Stimulated activated CD8-positive, alpha-beta memory T cell treated with anti-CD3 and anti-CD28 coated beads, Interleukin-4, amount 100 ng/mL, for 1 hour (primary cell): Measurements from ENCODE around the gene IFITM2.
"Not testable (repeated sequence)": the region's sequence is repeated elsewhere in the genome, so short reads cannot be mapped to it uniquely, and the experiment has no call there.

ENCODE experiments used
- DNase-seq, 2 donors: peaks; one replicate each; pipeline ENCODE4 v3.0.0-alpha.2; 2020; ENCODE audit warnings: low read depth in 2 of 2, low spot score in 1 of 2

The IFITM2 gene

DNA sequence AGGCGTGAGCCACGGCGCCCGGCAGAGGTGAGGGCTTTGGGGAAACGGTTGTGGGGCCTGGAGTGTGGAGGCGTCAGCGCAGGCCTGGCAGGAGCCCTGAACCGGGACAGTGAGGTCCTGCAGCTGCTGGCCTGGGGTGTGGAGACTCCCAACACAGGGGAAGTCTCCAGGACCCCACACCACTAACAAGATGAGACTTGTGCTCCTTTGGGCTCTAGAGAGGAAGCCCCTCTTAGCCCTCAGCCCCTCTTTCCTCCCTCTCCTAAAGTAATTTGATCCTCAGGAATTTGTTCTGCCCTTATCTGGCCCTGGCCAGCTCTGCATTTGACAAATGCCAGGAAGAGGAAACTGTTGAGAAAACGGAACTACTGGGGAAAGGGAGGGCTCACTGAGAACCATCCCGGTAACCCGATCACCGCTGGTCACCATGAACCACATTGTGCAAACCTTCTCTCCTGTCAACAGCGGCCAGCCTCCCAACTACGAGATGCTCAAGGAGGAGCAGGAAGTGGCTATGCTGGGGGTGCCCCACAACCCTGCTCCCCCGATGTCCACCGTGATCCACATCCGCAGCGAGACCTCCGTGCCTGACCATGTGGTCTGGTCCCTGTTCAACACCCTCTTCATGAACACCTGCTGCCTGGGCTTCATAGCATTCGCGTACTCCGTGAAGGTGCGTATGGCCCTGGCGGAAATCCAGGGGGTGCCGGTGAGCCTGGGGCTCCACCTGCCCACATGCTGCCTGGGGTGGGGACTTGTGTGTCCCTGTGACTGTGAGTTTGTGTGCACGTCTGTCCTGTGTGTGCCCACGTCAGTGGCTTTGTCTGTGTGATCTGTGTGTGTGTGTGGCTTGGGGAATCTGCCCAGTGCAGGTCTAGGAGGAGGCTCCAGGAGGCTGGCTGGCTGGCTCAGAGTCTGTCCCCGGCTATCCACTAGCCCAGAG lies at the start of gene IFITM2:
Gene IFITM2 (plus strand): TSS at position 51 of the 943 bp plus-strand sequence. CDS start 377 bp downstream, at position 428.
- DNase-seq: not testable (repeated sequence)

DNA sequence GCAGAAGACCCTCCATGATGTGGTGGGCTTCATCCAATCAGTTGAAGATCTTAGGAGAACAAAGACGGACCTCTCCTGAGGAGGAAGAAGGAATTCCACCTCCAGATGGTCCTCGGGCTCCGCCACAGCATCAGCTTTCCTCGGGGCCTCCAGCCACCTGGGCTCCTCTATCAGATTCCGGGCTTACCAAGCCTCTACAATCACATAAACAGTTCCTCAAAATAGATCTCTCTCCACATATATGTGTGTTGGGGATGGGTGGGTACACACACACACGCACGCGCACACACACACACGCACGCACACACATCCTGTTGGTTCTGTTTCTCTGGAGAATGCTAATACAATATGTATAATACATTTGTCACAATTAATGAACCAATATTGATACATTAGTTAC lies 48.2 kb upstream of the IFITM2 start:
- DNase-seq: no peak

DNA sequence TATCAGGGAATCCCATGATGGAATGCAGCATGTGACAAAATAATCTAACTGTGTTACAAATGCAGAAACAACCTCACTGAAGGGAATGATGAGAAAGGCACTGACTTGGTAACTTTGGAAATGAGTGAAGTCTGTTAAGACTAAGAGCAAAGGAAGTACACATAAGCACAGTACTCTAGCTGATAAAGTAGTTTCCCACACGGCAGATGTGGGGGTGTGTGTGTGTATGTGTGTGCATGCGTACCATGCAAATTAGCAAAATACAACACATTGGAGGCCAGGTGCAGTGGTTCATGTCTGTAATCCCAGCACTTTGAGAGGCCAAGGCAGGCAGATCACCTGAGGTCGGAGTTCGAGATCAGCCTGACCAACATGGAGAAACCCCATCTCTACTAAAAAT lies 46.0 kb upstream of the IFITM2 start:
- DNase-seq: no peak

DNA sequence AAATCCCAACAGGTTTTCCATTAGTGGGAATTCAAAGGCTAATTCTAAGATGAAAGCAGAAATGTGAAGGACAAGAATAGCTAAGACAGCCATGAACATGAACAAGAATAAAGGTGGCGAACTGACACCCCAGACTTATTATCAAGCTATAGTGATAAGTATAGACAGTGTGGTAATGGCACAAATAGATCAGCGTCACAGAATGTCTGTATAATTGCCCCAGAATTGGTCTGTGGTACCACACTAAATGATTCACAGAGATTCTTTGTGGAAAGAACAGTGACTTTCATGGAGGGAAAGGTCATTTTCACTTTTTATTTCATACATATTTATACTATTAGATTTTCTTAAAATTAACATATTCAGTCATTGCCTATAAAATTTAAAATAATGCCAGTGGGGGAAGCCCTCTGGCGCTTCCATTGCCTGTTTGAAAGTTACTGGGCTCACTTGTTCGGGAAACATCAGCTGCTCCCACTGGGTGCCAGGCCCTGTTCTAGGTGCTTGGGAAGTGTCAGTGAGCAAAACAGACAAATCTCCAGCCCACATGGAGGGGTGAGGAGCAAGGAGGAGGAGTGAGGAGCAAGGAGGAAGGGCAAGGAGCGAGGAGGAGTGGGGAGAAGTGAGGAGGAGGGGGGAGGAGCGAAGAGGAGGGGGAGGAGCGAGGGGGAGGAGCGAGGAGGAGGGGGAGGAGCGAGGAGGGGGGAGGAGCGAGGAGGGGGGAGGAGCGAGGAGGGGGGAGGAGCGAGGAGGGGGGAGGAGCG lies 40.8 kb upstream of the IFITM2 start:
- DNase-seq: no peak

DNA sequence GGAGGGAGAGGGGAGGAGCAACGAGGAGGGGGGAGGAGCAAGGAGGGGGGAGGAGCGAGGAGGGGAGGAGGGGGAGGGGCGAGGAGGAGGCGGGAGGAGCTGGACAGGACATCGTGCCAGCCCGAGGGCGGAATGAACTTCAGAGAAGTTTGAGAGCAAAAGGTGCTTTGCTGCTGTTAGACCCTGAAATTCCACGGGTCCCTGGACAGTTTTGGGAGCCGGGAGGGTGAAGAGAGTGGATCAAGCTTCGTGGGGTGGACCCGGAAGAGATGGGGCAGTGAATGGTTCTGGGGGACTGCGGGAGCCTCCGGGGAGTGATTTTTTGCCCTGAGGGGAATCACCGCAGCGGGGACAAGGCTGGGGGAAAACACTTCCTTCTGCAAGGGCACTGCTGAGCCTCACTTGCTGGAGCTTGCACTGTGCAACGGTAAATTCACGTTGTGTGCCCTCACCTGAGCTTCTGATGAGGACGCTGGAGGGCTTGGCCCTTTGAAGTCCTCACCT lies 40.1 kb upstream of the IFITM2 start:
- no peak for DNase-seq

DNA sequence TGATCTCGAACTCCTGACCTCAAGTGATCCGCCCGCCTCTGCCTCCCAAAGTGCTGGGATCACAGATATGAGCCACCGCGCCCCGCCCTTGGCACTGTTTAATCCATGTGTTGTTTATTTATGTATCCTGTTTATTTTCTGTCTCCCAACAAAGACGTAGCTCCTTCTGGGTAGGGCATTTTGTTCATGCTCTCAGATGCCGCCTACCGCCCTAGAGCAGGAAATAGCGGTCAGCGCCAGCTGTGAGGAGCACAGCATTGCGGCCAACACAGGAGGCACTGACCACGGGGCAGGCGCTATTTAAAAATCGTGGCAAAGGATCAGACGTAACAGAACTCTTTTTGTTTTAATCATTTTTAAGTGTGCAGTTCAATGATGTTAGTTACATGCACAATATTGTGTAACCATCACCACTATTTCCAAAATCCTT lies 38.9 kb upstream of the IFITM2 start:
- DNase-seq: not testable (repeated sequence)

DNA sequence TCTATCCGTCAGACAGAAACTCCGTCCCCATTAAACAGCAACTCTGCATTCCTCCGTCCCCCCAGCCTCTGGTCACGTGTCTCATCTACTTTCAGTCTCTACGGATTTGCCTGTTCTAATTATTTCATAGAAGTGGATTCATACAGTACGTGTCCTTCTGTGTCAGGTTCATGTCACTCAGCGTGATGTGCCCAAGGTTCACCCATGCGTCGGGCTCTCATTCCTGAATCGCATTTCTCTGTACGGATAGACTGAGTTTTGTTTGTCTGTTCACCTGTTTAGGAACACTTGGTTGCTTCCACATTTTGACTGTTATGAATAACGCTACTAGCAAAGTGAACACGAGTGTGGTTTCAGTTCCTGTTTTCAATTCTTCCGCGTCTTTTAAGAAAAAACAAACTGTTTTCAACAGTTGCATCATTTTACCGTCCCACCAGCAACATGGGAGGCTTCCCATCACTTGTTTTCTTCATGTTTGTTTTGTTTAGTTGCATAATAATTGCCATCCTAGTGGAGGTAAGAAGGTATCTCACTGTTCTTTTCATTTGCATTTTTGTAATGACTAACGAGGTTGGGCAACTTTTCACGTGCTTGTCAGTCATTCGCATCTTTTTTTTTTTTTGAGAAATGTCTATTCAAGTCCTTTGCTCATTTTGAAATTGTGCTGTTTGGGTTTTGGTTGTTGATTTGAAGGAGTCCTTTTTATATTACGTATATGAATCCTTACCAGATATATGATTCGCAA lies 38.3 kb upstream of the IFITM2 start:
- DNase-seq: no peak

DNA sequence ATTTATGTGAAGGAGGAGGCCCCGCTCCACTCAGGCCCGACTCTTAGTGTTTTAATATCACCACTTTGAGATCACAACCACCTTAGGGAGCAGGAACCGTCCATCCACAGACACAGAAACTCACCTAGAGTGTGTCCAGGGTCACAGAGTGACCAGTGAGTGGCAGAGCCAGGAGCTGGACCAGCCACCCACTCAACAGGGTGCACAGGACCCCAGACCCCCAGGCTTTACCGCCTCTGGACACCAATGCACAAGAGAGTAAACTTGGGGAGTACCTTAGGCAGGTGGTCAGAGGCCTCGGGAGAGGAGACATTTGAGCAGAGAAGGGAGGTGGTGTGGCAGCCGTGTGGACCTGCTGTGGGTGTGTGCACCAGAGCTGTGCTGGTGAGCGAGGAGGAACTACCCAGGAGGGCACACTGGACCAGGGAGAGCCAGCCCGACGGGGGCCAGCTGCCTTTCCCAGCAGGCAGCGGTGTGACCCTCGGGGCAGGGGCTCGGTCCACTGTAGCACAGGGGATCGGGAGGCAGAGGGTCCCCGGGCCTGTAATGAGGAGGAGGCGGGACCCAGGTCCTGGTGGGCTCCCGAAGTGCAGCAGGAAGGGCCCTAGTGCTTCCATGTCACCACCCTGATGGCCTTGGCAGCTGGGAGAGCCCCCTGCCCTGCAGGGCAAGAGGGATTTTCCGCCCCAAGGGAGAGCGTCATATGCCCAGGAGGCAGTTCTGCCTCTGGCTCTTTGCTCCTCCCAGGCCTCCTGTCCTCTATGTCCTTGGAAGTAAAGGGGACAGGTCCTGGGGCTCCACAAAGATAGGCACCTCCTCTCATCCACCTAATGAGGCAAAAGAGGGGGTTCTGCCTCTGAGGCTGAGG lies 36.9 kb upstream of the IFITM2 start:
- DNase-seq: no peak

DNA sequence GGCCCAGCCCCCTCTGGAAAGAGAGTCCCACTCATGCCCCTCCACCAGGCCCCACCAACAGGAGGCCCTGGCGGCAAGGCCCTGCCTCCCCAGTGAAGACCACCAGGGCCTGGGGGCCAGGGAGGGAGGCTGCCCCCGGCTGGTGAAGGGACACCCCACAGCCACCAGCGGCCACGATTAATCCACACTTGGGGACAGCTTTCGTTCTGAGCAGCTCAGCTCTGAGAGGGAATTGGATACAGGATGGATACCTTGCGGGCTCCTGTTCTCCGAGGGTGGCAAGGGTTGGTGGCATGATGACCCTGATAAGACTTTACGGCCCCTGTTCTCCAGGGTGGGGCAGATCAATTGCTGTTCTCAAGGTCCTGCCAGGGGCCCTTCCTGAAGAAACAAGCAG lies 36.3 kb upstream of the IFITM2 start:
- DNase-seq: no peak

DNA sequence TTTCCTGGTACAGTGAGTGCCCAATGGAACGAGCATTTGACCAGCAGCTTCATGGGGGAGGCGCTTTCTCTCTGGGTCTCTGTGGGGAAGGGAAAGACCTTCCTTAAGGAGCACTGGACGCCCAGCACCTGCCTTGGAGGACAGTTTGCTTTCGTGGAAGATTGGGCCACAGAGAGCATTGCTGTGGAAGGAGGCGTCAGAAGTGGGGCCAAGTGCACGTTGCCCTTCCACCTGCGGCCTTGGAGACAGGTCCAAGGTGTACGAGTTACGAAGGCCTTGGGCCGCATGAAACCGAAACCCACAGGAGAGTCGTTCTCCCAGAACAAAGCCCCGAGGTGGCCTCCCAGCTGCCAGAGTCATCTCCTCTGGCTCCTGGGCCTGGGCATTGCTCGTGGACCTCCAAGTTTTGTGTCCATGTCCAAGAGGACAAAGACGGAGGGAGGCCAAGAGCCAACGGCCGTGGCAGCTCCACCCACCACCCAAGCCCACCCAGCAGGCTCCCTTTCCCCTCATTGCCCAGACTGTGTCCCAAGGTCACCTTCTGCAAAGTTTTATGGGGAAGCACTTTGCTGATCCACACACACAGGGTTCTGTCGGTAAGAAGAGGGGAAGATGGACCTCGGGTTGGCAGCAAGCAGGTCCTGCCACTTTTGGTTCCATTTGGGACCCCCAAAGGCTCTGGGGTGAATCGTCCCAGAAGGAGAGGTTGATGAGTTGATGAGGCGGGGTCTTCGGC lies 35.3 kb upstream of the IFITM2 start:
- DNase-seq: no peak

DNA sequence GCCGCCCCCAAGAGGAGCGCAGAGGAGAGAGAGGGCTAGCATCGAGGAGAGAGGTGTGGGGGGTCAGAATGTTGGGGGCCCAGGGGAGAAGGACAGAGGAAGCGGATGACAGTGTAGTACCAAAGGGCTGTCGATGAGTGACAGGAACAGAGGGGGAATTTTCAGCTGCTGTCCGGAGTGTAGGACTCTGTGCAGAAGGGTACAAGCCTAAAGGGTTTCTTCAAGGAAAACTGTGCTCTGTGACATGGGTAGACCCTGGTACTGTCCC lies 34.8 kb upstream of the IFITM2 start:
- no peak for DNase-seq

DNA sequence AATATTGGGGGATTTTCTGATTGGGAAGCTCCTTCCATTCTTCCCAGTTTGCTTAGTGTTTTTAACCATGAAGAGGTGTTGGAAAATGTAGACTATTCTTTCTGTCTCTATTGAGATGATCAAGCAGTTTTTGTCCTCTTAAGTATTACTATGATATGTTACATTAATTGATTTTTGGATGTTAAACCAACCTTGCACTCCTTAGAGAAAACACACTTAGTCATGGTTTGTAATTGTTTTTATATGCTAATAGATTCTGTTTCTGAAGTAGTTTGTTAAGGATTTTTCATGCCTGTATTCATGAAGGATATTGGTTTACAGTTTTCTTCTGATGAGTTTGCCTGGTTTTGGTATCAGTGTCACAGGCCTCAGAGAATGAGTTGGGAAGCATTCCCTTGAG lies 31.4 kb upstream of the IFITM2 start:
- no peak for DNase-seq

DNA sequence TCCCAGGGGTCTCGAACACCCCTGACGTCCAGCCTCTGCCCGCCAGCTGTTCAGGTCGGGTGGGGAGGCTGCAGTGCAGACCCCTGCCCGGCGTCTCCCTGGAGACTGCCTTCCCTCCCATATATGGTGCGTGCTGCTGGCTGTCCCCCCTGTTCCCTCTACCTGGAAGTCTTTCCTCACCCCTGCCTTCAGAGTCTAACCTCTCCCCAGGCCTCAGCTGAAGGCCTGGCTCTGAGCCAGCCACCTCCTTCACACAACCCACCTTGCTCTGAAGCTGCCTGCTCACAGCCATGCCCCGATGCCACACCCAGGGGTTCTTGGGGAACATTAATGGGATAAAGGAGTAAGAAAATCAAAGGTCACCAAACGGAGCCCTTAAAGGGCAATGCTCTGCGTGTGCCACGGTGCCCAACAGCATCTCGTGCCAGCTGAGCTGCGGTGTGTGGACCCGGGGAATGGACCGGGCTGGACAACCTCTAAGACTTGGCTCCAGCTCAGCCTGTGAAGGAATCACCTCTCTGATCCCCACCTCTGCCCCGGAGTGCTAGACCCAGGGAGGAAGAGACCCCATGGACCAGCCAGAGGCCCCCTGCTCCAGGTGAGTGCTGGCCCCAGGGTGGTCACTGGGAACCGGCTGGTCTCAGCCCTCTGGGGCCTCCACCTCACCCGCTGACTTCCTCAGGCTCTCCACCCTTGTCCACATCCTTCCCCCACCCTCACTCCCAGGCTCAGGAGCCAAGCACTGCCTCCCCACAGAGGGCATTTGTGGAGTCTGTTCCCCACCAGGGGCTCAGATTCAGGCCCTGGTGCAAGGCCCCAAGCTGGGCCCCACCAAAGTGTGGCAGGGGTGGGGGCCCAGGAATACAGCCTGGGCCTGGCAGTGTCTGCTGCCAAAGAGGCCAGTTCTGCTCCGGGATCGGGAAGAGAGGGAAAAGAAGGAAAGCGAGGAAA lies 29.3 kb upstream of the IFITM2 start, which contains the start of gene NLRP6:
Gene NLRP6 (plus strand): TSS at position 407 of the 951 bp plus-strand sequence. CDS start 163 bp downstream, at position 570.
- DNase-seq: no peak

DNA sequence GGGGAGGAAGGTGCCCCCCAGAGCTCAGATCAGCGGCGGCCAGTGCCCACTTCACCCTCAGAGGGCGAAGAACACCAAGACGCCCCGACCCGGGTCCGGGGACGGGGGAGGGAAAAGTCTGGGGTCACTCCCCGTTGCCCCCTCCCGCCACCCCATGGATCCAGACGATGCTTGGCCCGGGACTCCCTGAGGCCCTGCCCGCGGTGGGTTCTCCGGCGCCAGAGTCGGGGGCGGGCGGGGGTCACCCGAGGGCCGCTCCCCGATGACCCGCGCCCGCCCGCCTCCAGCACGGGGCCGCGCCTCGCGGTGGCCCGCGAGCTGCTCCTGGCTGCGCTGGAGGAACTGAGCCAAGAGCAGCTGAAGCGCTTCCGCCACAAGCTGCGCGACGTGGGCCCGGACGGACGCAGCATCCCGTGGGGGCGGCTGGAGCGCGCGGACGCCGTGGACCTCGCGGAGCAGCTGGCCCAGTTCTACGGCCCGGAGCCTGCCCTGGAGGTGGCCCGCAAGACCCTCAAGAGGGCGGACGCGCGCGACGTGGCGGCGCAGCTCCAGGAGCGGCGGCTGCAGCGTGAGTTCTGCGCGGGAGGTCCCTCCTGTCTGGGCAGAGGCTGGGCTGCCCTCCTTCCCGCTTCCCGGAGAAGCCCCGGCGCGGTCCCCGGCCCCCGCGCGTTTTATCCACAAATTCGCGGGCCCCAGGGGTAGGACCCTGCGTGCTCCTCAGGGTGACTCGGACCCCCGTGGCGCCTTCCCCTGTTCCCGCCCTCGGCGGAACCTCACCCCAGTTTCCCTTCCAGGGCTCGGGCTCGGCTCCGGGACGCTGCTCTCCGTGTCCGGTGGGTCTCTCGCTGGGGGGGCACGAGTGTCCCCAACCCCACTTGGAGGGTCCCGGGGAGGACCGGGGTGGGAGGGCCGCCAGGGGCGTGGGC lies 28.3 kb upstream of the IFITM2 start:
- DNase-seq: no peak

DNA sequence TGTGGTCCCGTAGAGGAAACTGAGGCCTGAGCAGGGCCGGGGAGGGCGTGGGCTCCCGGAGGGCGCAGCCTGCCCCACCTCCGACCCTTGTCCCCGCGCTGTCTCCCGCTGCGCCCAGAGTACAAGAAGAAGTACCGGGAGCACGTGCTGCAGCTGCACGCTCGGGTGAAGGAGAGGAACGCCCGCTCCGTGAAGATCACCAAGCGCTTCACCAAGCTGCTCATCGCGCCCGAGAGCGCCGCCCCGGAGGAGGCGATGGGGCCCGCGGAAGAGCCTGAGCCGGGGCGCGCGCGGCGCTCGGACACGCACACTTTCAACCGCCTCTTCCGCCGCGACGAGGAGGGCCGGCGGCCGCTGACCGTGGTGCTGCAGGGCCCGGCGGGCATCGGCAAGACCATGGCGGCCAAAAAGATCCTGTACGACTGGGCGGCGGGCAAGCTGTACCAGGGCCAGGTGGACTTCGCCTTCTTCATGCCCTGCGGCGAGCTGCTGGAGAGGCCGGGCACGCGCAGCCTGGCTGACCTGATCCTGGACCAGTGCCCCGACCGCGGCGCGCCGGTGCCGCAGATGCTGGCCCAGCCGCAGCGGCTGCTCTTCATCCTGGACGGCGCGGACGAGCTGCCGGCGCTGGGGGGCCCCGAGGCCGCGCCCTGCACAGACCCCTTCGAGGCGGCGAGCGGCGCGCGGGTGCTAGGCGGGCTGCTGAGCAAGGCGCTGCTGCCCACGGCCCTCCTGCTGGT lies 27.5 kb upstream of the IFITM2 start:
- DNase-seq: no peak

DNA sequence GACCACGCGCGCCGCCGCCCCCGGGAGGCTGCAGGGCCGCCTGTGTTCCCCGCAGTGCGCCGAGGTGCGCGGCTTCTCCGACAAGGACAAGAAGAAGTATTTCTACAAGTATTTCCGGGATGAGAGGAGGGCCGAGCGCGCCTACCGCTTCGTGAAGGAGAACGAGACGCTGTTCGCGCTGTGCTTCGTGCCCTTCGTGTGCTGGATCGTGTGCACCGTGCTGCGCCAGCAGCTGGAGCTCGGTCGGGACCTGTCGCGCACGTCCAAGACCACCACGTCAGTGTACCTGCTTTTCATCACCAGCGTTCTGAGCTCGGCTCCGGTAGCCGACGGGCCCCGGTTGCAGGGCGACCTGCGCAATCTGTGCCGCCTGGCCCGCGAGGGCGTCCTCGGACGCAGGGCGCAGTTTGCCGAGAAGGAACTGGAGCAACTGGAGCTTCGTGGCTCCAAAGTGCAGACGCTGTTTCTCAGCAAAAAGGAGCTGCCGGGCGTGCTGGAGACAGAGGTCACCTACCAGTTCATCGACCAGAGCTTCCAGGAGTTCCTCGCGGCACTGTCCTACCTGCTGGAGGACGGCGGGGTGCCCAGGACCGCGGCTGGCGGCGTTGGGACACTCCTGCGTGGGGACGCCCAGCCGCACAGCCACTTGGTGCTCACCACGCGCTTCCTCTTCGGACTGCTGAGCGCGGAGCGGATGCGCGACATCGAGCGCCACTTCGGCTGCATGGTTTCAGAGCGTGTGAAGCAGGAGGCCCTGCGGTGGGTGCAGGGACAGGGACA lies 26.7 kb upstream of the IFITM2 start:
- no peak for DNase-seq
